GM18873 (cell line): ENCODE results near the gene MRPL34.
"Not testable (repeated sequence)": the region's sequence is repeated elsewhere in the genome, so short reads cannot be mapped to it uniquely, and the experiment has no call there.

Experiments
- ATAC-seq: cut with Tn5 transposase; IDR thresholded peaks from one replicate; pipeline ENCODE4 v1.9.1; 2021; ENCODE audit warnings: mild to moderate bottlenecking, moderate library complexity, moderate number of reproducible peaks; ENCODE audit not compliant: unreplicated experiment, low FRiP score

MRPL34 gene

DNA sequence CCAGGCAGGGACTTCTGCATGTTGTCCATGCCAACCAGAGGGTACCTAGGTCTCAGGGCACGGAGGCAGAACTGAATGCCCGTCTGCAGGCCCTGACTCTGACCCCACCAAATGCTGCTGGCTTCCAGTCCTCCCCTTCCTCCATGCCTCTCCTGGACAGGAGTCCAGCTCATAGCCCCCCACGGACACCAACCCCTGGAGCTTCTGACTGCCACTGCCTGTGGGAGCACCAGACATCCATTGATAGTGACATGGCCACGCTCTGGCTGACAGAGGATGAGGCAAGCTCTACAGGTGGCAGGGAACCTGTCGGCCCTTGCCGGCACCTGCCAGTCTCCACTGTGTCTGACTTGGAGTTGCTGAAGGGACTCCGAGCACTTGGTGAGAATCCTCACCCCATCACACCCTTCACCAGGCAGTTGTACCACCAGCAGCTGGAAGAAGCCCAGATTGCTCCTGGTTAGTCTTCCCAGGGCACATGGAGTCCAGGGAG, 22.1 kb upstream of the MRPL34 start:
- no peak for ATAC-seq

GRCh38 chr19:17285415-17286135, 20.1 kb upstream of the MRPL34 start:
- no peak for ATAC-seq

DNA sequence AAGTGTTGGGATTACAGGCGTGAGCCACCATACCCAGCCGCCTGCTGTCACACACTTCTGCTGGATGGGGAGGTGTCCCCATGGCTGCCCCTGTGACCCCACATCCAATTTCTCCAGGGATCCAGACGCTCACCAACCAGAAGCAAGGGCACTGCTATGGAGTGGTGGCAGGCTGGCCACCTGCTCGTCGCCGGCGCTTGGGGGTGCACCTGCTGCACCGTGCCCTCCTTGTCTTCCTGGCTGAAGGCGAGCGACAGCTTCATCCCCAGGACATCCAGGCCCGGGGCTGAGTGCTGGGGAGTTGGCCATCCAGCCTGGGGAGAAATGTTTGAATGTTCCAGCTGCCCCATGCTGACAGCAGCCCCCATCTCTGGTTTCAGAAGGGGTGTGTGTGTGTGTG, 19.4 kb upstream of the MRPL34 start:
- ATAC-seq: no peak

DNA sequence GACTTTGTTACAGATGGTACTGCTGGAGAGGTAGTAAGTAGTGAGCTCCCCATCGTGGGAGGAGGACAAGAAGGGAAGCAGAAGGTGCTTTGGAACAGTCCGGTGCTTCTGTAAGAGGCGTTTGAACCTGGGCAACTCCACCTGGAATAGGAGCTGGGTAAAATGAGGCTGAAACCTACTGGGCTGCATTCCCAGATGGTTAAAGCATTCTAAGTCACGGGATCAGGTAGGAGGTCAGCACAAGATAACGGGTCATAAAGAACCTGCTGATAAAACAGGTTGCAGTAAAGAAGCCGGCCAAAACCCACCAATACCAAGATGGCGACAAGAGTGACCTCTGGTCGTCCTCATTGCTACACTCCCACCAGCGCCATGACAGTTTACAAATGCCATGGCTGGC, 18.9 kb upstream of the MRPL34 start:
- no peak for ATAC-seq

DNA sequence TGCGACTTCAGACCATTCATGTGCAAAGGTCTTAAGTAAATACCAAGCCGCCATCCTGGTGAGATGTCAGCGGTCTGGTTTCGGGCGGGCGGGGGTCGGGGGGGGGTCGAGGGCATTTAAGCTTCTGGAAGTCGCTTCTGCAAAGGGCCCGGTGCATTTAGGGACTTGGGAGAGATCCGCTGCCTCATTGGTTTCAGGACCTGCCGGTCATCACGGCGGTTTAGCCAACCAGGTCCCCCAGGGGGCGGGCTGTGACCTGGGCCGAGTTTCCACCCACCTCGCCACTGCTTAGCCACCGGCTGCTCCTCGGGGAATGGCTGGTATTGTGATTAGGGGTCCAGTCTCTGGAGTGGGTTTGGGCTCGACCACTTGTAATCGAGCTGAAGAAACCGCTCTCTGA, 16.2 kb upstream of the MRPL34 start:
- ATAC-seq: no peak

DNA sequence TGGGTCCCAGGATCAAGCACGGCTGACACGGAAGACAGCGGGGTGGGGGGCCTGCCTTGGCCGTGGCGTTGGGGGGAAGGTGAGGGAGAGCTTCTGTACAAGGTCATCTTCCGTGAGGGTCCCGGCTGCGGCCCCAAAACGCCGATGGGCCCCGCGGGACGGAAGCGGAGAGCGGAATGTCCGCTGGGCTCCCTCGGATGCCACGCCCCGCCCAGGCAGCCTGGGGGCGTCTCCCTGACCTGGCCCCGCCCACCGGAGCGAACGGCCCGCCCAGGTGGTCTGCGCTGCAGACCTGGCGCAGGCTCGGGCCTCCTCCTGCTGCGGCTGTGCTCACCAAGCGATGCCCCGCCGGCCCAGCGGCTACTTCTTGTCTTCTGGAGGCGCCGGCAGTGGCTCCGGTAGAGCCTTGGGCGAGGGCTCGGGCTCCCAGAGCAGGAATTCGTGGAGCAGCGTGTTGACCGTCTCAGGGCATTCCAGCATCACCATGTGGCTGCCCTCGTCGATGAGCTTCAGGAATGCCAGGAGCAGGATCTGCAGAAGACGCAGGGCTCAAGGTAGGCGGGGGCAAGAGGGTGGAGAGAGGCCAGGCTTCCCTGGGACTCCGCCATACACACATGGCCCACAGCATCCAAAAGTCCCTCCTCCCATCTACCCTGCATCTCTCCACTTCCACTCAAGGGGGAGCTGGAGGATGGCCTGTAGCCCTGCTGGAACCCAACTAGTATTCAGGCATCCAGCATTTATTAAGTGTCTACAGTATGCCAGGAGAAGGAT, 13.2 kb upstream of the MRPL34 start:
- ATAC-seq: peak; percentile 54

DNA sequence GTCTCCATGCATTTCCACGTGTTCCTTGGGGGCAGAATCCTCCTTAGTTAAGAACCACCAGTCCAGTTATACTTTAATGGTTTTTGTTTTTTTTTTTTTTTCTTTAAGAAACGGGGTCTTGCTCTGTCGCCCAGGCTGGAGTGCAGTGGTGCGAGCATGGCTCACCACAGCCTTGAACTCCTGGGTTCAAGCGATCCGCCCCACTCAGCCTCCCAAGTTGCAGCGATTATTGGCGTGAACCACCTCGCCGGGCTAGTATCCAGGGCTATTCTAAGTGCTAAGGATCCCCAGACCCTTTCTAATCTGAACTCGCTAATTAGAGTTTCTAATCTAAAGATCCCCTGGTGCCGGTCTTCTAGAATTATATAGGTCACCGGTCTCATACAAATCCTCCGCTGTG, 12.1 kb upstream of the MRPL34 start:
- ATAC-seq: no peak

DNA sequence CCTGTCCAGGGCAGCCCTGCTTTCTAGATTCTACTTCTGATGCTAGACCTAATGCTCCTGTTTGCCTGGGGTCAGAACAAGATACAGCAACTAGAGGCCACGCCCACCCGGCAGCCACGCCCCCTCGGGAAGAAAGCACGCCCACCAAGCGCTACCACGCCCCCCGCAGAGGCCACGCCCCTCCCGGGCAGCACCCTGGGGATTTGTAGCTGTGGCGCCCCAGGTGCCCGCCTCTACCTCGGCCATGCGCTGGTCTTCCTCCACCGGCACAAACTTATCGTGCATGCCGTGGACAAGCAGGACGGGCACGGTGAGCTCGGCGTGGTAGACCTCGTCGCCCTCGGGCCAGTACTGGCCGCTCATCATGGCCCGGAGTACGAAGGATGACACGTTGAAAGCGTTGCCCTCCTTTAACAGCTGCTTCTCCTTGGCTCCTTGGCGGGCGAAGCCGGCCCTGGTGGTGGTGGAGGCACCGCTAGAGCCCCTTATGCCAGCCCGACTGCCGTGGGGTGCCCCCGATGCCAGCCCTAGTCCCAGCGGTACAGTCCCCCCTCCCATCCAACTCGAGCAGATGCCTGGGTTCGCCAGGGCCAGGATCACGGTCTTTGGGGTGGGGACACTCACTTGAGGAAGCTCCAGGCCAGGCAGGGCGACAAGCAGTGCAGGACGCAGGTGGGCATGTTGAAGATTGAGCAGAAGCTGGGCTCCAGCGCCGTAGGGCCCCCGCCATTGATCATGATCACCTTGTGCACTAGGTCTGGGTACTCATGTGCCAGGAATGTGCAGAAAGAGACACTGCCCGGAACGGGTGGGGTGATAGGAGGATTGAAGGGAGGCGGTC, 11.4 kb upstream of the MRPL34 start:
- no peak for ATAC-seq

GRCh38 chr19:17295551-17295950, 10.1 kb upstream of the MRPL34 start:
- ATAC-seq: not testable (repeated sequence)

DNA sequence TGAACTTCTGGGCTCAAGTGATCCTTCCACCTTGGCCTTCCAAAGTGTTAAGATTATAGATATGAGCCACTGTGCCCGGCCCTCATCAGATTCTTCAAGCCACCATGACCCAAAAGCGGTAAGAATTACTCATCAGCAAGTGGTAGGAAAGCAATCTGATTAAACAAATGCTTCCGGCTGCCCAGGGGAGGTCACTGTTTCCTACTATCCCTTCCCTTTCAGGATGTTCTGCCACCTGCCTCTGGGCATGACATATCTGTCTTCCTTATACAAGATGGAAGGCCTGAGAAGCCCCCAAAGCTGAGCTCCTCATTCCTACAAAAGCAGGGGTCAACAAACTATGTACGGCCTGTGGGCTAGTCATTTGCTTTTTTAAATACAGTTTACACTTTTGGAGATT, 9.4 kb upstream of the MRPL34 start:
- no peak for ATAC-seq

DNA sequence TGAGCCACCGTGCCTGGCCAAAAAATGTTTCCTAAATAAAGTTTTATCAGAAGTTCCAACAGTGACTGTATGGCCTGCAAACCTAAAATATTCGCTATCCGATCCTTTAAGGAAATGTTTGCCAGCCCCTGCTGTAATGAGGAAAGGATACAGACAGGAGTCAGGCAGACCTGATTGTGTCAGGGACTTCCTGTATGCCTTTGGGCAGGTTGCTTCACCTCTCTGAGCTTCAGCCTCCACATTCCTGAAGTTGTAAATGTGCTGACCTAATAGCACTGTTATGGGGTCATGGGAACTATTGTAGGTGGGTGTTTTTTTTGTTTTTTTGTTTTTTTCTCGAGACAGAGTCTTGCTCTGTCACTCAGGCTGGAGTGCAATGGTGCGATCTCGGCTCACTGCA, 8.7 kb upstream of the MRPL34 start:
- no peak for ATAC-seq

- ATAC-seq: no peak
These were observed 4.6 kb upstream of the MRPL34 start for GRCh38 chr19:17300992-17301619.

- ATAC-seq: no peak
These were observed 3.1 kb upstream of the MRPL34 start for GRCh38 chr19:17302391-17303166.

GRCh38 chr19:17303167-17303939, 2.3 kb upstream of the MRPL34 start, which contains the start of gene ABHD8:
Gene ABHD8 (minus strand): TSS chr19:17303425. CDS start chr19:17301616, 1,809 bp downstream.
- peak; percentile 46 for ATAC-seq

- ATAC-seq: no peak
These were observed 1.8 kb upstream of the MRPL34 start for GRCh38 chr19:17303940-17304267.

- no peak for ATAC-seq
These were observed 1.1 kb upstream of the MRPL34 start for GRCh38 chr19:17304386-17305215.

- no peak for ATAC-seq
These were observed 506 bp upstream of the MRPL34 start for GRCh38 chr19:17305216-17305516.

- ATAC-seq: no peak
These were observed 628 bp downstream of the MRPL34 start for GRCh38 chr19:17306285-17306714.
